NCI-H2227 (cell line): ENCODE results near the gene LMAN1L.

Experiments
- DNase-seq: peaks from one replicate; lab custom pipeline; 2025; ENCODE audit not compliant: unreplicated experiment; lab: John Stamatoyannopoulos, UW

Gene LMAN1L

GRCh38 chr15:74793135-74794028 is 19.3 kb upstream of the LMAN1L start:
- no peak for DNase-seq

DNA sequence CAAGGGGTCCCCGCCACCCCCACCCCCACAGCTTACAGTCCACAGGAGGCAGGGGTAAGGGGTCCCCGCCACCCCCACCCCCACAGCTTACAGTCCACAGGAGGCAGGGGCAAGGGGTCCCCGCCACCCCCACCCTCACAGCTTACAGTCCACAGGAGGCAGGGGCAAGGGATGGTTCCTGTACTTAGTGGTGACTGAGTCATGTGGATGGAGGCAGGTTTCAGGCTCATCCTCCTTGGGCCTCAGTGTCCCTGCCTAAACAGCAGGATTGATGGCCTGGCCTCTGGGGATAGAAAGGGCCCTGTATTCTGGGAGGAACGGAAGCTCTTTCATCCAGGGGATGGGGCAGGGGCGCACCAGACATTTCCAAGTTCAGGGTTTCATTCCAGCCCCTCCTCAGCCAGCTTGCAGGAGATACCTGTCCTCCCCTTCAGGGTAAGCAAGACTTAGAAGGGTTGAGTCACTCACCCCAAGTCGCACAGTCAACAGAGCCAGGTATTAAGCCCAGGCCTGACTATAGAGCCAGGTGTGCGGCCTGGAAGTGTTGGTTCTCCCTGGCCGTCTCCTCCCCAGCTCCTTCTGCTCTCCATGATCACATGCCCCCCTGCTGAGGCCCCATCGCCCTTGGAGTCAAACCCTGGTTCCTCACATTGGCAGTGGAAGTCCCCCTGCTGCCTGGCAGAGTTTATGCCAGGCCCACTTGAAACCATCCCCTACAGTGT is 18.2 kb upstream of the LMAN1L start:
- no peak for DNase-seq

- DNase-seq, result no peak
Measured at GRCh38 chr15:74794970-74795349, 17.7 kb upstream of the LMAN1L start.

DNA sequence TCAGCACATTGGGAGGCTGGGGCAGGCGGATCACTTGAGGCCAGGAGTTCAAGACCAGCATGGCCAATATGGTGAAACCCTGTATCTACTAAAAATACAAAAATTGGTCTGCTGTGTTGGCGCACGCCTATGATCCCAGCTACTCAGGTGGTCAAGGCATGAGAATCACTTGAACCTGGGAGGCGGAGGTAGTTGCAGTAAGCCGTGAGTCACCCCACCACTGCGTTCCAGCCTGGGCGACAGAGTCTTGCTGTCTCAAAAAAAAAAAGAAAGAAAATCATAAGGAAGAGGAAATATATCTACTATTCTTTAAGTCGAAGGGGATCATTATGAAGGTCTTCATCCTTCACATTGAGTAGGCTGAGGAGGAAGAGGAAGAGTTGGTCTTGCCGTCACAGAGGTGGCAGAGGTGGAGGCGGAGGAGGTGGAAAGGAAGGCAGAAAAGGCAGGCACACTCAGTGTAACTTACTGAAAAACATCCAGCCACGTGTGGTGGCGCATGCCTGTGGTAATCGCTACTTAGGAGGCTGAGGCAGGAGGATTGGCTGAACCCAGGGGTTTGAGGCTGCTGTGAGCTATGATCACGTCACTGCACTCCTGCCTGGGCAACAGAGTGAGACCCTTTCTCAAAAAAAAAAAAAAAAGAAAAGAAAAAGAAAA is 16.5 kb upstream of the LMAN1L start:
- DNase-seq, result no peak

- DNase-seq, result no peak
Measured at GRCh38 chr15:74798388-74799254, 14.0 kb upstream of the LMAN1L start.

GRCh38 chr15:74799255-74799855 is 13.3 kb upstream of the LMAN1L start:
- DNase-seq, result no peak

DNA sequence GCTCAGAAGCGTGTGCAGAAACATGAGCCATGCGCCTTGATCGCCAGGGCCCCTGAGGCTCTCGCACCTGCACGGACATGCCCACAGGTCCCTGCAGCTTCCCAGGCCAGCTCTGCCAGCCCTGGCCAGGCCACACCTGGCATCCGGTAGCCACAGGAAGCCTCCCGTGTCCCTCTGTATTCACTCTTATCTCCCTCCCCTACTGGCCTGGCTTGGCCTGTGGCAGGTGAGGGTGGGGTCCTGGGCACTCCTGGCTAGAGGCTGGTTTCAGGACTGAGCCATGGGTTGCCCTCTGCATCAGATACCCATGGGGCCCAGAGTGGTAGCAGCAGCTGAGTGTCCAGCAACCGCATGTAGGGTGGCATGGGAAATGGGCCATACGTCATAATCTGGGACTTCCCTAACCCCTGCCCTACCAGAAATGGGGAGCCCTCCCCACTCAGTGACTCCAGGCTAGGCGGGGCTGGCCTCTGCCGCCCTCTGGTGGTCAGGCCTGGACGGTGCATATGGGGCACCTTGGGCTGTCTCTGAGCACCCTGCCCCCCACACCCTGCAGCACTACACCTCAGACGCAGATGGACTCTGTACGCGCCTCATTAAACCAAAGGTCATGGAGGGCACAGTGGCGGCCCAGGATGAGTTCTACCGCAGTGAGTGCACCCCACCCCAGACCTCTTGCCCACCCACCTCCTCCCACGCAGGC is 12.6 kb upstream of the LMAN1L start:
- DNase-seq, result peak; percentile 51

DNA sequence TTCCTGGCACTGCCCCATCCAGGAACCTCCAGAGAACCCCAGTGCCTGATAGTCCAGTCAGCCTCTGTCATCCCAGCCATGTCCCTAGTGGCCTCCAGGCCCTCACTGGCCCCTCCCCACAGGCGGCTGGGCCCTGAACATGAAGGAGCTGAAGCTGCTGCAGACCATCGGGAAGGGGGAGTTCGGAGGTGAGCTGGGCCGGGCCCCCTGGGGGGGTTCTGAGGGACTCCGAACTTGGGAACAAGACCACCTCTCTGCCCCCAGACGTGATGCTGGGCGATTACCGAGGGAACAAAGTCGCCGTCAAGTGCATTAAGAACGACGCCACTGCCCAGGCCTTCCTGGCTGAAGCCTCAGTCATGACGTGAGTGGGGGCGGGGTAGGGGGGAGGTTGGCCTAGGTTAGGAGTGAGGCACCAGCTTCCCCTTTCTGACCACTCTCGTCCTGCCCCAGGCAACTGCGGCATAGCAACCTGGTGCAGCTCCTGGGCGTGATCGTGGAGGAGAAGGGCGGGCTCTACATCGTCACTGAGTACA is 12.0 kb upstream of the LMAN1L start:
- DNase-seq, result no peak

DNA sequence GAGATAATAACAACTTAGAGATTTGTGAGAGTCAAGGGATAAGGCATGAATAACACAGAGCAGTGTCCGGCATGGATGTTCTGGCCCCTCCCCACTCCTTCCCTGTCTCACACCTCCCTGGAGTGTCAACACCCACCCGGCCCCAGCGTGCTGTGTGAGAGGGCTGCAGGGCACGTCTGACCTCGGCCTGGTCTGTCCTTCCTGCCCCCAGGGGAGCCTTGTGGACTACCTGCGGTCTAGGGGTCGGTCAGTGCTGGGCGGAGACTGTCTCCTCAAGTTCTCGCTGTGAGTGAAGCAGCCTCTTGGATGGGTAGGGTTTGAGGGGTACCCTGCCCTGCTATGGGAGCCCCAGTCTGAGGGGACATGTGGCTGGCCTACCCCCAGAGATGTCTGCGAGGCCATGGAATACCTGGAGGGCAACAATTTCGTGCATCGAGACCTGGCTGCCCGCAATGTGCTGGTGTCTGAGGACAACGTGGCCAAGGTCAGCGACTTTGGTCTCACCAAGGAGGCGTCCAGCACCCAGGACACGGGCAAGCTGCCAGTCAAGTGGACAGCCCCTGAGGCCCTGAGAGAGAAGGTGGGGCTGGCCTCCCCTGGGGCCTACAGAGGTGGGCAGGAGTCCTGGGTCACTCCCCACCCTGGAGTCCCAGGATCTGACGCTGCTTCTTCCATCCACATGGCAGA is 11.2 kb upstream of the LMAN1L start:
- no peak for DNase-seq

- no peak for DNase-seq
Measured at GRCh38 chr15:74802290-74802689, 10.3 kb upstream of the LMAN1L start.

GRCh38 chr15:74802862-74803447 is 9.7 kb upstream of the LMAN1L start:
- no peak for DNase-seq

GRCh38 chr15:74804935-74805334 is 7.7 kb upstream of the LMAN1L start:
- DNase-seq, result no peak

- no peak for DNase-seq
Measured at GRCh38 chr15:74807282-74807681, 5.4 kb upstream of the LMAN1L start.

DNA sequence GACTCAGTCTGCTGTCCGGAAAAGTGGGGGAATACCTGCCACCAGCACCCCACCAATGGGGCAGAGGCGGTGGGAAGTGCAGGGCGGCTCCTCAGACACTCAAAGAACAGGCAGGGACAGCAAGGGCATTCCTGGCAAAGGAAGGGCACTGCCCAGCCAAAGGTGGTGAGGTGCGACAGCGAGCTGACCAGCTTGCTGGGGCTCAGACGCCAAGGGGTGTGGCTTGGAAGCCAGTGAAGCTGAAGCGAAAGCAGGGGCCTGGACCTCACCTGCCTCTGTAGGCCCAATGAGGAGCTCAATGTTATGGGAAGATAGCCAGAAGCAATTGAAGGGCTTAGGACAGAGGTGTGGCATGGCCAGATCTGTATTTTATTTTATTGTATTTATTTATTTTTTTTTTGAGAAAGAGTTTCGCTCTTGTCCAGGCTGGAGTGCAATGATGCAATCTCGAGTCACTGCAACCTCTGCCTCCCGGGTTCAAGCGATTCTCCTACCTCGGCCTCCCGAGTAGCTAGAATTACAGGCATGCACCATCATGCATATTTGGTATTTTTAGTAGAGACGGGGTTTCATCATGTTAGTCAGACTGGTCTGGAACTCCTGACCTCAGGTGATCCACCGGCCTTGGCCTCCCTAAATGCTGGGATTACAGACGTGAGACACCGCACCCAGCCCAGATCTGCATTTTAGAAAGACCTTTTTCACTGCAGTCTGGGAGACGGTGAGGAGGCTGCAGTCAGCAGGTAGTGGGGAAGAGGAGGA is 4.4 kb upstream of the LMAN1L start:
- DNase-seq, result no peak

- DNase-seq, result no peak
Measured at GRCh38 chr15:74808840-74809229, 3.8 kb upstream of the LMAN1L start.

- no peak for DNase-seq
Measured at GRCh38 chr15:74809242-74809641, 3.4 kb upstream of the LMAN1L start.

DNA sequence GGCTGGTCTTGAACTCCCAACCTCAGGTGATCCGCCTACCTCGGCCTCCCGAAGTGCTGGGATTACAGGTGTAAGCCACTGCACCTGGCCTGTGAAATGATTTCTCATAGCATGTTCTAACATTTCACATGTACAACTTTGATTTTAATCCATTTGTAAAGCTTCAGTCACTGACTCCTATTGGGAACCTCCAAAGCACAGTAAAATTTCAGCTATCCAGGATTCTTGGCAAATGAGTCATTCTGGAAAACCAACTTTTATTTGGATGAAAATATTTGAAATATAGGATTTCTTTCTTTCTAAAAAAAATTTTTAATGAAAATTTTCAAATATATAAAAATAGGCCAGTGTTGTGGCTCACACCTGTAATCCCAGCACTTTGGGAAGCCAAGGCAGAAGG is 2.7 kb upstream of the LMAN1L start:
- no peak for DNase-seq
